Activated CD4-positive, alpha-beta T cell treated with anti-CD3 and anti-CD28 coated beads, Interleukin-2, amount 50 U/mL, for 24 hours (primary cell): ENCODE measurements around the gene SDR42E1.

Source experiments
- DNase-seq, 2 donors: peaks; one replicate each; pipeline ENCODE4 v3.0.0-alpha.2; 2020; ENCODE audit warnings: low read depth in 1 of 2, low spot score in 1 of 2

The SDR42E1 gene

GRCh38 chr16:81940781-81941560 is 70.3 kb downstream of the SDR42E1 start:
- DNase-seq, result no peak

GRCh38 chr16:81939164-81940056 is 71.9 kb downstream of the SDR42E1 start:
- no peak for DNase-seq
